GM13976 (cell line): ENCODE data around the gene IGF2BP3.

Experiments used
- DNase-seq: peaks from one replicate; pipeline ENCODE4 v3.0.0; 2012; ENCODE audit warnings: low spot score
- CTCF ChIP-seq: IDR thresholded peaks from 2 replicates; pipeline ENCODE4 v1.5.1; 2012; ENCODE audit warnings: borderline replicate concordance, mild to moderate bottlenecking; ENCODE audit not compliant: insufficient read depth; ENCODE audit errors: extremely low read depth, missing control alignments, control extremely low read depth
- in situ Hi-C: fragments of 300-500 bp; cut with MboI; formaldehyde crosslinking; loops from one replicate; pipeline ENCODE4 v1.12.0; 2022; ENCODE audit warnings: low sequenced_read_pairs, mixed read lengths, inconsistent platforms; ENCODE audit not compliant: unreplicated experiment

IGF2BP3 gene

GRCh38 chr7:23430893-23431259, 39.4 kb downstream of the IGF2BP3 start:
- no peak for DNase-seq
- no peak for TF ChIP-seq CTCF
- in situ Hi-C loops: no loop called here

GRCh38 chr7:23426876-23427275, 43.4 kb downstream of the IGF2BP3 start:
- no peak for DNase-seq
- no peak for TF ChIP-seq CTCF
- in situ Hi-C loops: no loop called here

- TF ChIP-seq CTCF: no peak
- in situ Hi-C loops: no loop called here
- DNase-seq: no peak
Measured at GRCh38 chr7:23422909-23423308, 47.4 kb downstream of the IGF2BP3 start.

- DNase-seq: no peak
- in situ Hi-C loops: no loop called here
- no peak for TF ChIP-seq CTCF
Measured at GRCh38 chr7:23422384-23422783, 47.9 kb downstream of the IGF2BP3 start.

GRCh38 chr7:23419845-23420244, 50.4 kb downstream of the IGF2BP3 start:
- in situ Hi-C loops: no loop called here
- TF ChIP-seq CTCF: no peak
- DNase-seq: no peak

- DNase-seq: no peak
- TF ChIP-seq CTCF: no peak
- in situ Hi-C loops: no loop called here
Measured at GRCh38 chr7:23419160-23419559, 51.1 kb downstream of the IGF2BP3 start.

GRCh38 chr7:23418046-23418445, 52.2 kb downstream of the IGF2BP3 start:
- DNase-seq: no peak
- in situ Hi-C loops: no loop called here
- TF ChIP-seq CTCF: no peak
